ENCODE results near the gene ALLC. TPM values are rescaled to one million over a fixed set of nuclear protein-coding genes. Genes with fewer than 3 reads are reported as not detected.

ALLC gene
- total RNA-seq, 1 donor from 2014 or later: not detected

DNA sequence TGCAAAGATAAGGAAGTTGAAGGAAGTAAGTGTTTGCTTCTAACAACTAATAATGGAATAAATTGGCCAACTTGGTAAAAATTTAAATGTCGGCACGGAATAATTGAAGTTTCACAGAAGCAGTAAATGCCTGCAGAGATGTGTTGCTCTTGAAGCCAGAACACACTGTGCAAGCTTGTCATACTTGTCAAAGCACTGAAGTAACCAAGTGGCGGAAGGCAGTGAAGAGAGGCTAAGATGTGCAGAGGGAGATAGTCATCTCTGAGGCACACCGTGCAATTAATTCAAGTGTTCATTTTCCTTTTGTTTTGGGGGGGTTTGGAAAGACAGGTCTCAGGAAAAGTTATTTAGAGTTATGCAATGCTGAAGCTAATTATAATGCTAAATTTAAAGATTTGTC is 50.6 kb downstream of the ALLC start:
- TF ChIP-seq, protein P1, sequence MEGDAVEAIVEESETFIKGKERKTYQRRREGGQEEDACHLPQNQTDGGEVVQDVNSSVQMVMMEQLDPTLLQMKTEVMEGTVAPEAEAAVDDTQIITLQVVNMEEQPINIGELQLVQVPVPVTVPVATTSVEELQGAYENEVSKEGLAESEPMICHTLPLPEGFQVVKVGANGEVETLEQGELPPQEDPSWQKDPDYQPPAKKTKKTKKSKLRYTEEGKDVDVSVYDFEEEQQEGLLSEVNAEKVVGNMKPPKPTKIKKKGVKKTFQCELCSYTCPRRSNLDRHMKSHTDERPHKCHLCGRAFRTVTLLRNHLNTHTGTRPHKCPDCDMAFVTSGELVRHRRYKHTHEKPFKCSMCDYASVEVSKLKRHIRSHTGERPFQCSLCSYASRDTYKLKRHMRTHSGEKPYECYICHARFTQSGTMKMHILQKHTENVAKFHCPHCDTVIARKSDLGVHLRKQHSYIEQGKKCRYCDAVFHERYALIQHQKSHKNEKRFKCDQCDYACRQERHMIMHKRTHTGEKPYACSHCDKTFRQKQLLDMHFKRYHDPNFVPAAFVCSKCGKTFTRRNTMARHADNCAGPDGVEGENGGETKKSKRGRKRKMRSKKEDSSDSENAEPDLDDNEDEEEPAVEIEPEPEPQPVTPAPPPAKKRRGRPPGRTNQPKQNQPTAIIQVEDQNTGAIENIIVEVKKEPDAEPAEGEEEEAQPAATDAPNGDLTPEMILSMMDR (IDR thresholded peaks at IDR 0.05; ENCODE audit: partially characterized antibody, unreplicated experiment): no peak
- Mint-ChIP-seq H3K4me3 (ENCODE audit: unreplicated experiment) (no peak overlapping the region), H3K4me1 (ENCODE audit: low read depth, unreplicated experiment) (peaks cover 3% of the 10 kb centered on the region), H3K27me3 (ENCODE audit: unreplicated experiment) (peaks cover 5% of the 10 kb centered on the region), H3K27ac (ENCODE audit: unreplicated experiment) (no peak overlapping the region), H3K9me3 (ENCODE audit: unreplicated experiment) (peaks cover 4% of the 10 kb centered on the region), H3K36me3 (ENCODE audit: unreplicated experiment) (peaks cover 5% of the 10 kb centered on the region)
- no peak for DNase-seq

- no peak for DNase-seq
- H3K9me3 Mint-ChIP-seq (ENCODE audit: unreplicated experiment): peaks cover 4% of the 10 kb centered on the region
- H3K4me1 Mint-ChIP-seq (ENCODE audit: low read depth, unreplicated experiment): peaks cover 3% of the 10 kb centered on the region
- no peak overlapping the region for H3K27ac Mint-ChIP-seq (ENCODE audit: unreplicated experiment)
- H3K27me3 Mint-ChIP-seq (ENCODE audit: unreplicated experiment): peaks cover 5% of the 10 kb centered on the region
- no peak overlapping the region for H3K4me3 Mint-ChIP-seq (ENCODE audit: unreplicated experiment)
- H3K36me3 Mint-ChIP-seq (ENCODE audit: unreplicated experiment): peaks cover 5% of the 10 kb centered on the region
- TF ChIP-seq, protein P1 (IDR thresholded peaks at IDR 0.05; ENCODE audit: partially characterized antibody, unreplicated experiment): no peak
These were observed 51.2 kb downstream of the ALLC start for GRCh38 chr2:3709225-3709624.

DNA sequence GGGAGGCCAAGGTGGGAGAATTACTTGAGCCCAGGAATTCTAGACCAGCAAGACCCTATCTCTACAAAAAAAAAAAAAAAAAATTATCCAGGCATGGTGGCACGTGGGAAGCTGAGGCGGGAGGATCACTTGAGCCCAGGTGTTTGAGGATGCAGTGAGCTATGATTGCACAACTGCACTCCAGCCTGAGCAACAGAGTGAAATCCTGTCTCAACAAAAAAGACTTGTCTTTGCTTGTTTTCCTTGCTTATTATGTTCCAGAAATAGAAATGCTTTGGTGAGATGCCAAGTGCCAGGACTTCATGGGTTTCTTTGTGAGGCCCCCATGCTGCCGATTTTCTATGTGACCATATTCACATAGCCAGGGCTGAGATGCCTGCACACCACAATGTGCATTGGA is 54.4 kb downstream of the ALLC start:
- no peak overlapping the region for H3K4me3 Mint-ChIP-seq (ENCODE audit: unreplicated experiment)
- H3K4me1 Mint-ChIP-seq (ENCODE audit: low read depth, unreplicated experiment): no peaks in the 10 kb centered on the region
- TF ChIP-seq, protein P1 (IDR thresholded peaks at IDR 0.05; ENCODE audit: partially characterized antibody, unreplicated experiment): no peak
- H3K27ac Mint-ChIP-seq (ENCODE audit: unreplicated experiment): no peak overlapping the region
- H3K9me3 Mint-ChIP-seq (ENCODE audit: unreplicated experiment): peaks cover 1% of the 10 kb centered on the region
- DNase-seq: no peak
- no peaks in the 10 kb centered on the region for H3K27me3 Mint-ChIP-seq (ENCODE audit: unreplicated experiment)
- no peaks in the 10 kb centered on the region for H3K36me3 Mint-ChIP-seq (ENCODE audit: unreplicated experiment)

GRCh38 chr2:3712831-3713503 is 55.0 kb downstream of the ALLC start:
- no peak overlapping the region for H3K27ac Mint-ChIP-seq (ENCODE audit: unreplicated experiment)
- no peak overlapping the region for H3K4me3 Mint-ChIP-seq (ENCODE audit: unreplicated experiment)
- H3K36me3 Mint-ChIP-seq (ENCODE audit: unreplicated experiment): no peaks in the 10 kb centered on the region
- no peak for DNase-seq
- no peaks in the 10 kb centered on the region for H3K4me1 Mint-ChIP-seq (ENCODE audit: low read depth, unreplicated experiment)
- no peaks in the 10 kb centered on the region for H3K27me3 Mint-ChIP-seq (ENCODE audit: unreplicated experiment)
- TF ChIP-seq, protein P1 (IDR thresholded peaks at IDR 0.05; ENCODE audit: partially characterized antibody, unreplicated experiment): no peak
- peaks cover 1% of the 10 kb centered on the region for H3K9me3 Mint-ChIP-seq (ENCODE audit: unreplicated experiment)

- TF ChIP-seq, protein P1 (IDR thresholded peaks at IDR 0.05; ENCODE audit: partially characterized antibody, unreplicated experiment): no peak
- H3K27me3 Mint-ChIP-seq (ENCODE audit: unreplicated experiment): peaks cover 1% of the 10 kb centered on the region
- H3K4me1 Mint-ChIP-seq (ENCODE audit: low read depth, unreplicated experiment): no peaks in the 10 kb centered on the region
- no peak overlapping the region for H3K27ac Mint-ChIP-seq (ENCODE audit: unreplicated experiment)
- no peak for DNase-seq
- no peaks in the 10 kb centered on the region for H3K36me3 Mint-ChIP-seq (ENCODE audit: unreplicated experiment)
- no peak overlapping the region for H3K4me3 Mint-ChIP-seq (ENCODE audit: unreplicated experiment)
- H3K9me3 Mint-ChIP-seq (ENCODE audit: unreplicated experiment): no peaks in the 10 kb centered on the region
These were observed 60.7 kb downstream of the ALLC start for GRCh38 chr2:3718679-3719078.
